Lower lobe of right lung (tissue), 2 donors: ENCODE results near the gene USP26. TPM values are rescaled to one million over a fixed set of nuclear protein-coding genes. Genes with fewer than 3 reads are reported as not detected.

Experiments used
- ATAC-seq, 2 donors: fragments of 200-7000 bp; cut with Tn5 transposase; one replicate each; pipeline ENCODE4 v1.9.1; 2020 to 2022; ENCODE audit warnings: mild to moderate bottlenecking in 2 of 2, moderate library complexity in 2 of 2
- DNase-seq: peaks from one replicate; pipeline ENCODE4 v3.0.0-alpha.2; 2020
- H3K27ac ChIP-seq: fragments of 200-600 bp; one replicate; pipeline ENCODE4 v1.8.0; 2022
- H3K27me3 ChIP-seq: fragments of 200-600 bp; one replicate; pipeline ENCODE4 v1.8.0; 2022; ENCODE audit warnings: low read depth
- H3K36me3 ChIP-seq: fragments of 200-600 bp; one replicate; pipeline ENCODE4 v1.8.0; 2022; ENCODE audit warnings: mild to moderate bottlenecking
- H3K4me1 ChIP-seq: fragments of 200-600 bp; one replicate; pipeline ENCODE4 v1.8.0; 2022
- H3K4me3 ChIP-seq: fragments of 200-600 bp; one replicate; pipeline ENCODE4 v1.8.0; 2022; ENCODE audit warnings: mild to moderate bottlenecking
- H3K9me3 ChIP-seq: fragments of 200-600 bp; one replicate; pipeline ENCODE4 v1.8.0; 2022
- intact Hi-C: fragments of 100-400 bp; cut with DNase I; formaldehyde crosslinking; loops from one replicate; pipeline ENCODE4 v1.11.0; 2022
- long read RNA-seq: library from polyadenylated mRNA; unstranded; transcript quantifications from one replicate; pipeline ENCODE4 v2.0.0, GENCODE V29; 2021
- total RNA-seq: library from RNA; stranded (reverse); fragmentation: NEBNext Ultra II Directional; extraction: Animal tissue kit (Norgen Biotek cat#: 25700); gene quantifications from one replicate; pipeline ENCODE4 v1.2.1, GENCODE V29; 2021
- TF ChIP-seq, protein P1 (sequence below): fragments of 200-600 bp; IDR thresholded peaks from one replicate; pipeline ENCODE4 v1.8.0; 2022; ENCODE audit warnings: antibody characterized with exemption, mild to moderate bottlenecking
- donor health status: DM: no; HTN: yes; CAD: no; lungs with severe emphysema.

USP26 gene
- not detected for total RNA-seq
- long read RNA-seq: 0 reads

DNA sequence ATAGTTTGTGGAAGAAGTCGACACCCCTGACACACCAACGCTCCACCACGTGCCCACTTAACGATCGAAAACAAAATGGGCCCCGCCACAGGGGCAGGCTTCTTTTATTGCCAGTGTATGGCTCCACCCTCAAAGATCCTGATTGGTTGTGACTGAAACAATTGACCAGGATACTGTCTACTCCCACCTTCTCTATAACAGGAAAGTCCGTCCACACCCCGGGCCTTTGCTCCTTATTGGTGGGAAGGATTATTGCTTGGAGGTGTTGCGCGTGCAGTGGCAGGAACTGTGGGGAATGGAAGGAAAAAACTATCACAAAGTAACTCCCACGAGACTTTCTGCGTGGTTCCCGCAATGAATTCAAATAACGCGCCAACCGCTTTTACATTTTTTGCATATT is at the start of gene USP26:
TSS of gene USP26 (minus strand) at position 79 of the 400 bp plus-strand sequence. CDS start 68,889 bp downstream, outside the sequence.
- Histone ChIP-seq H3K9me3 (no peaks in the 10 kb centered on the region), H3K27me3 (no peaks in the 10 kb centered on the region), H3K27ac (no peak within 1 kb of the TSS), H3K4me1 (no peaks in the 10 kb centered on the region), H3K36me3 (no peaks in the 10 kb centered on the region), H3K4me3 (no peak within 1 kb of the TSS)
- no peak for DNase-seq
- intact Hi-C loops: no loop called here
- ATAC-seq: no peak
- TF ChIP-seq, protein P1, sequence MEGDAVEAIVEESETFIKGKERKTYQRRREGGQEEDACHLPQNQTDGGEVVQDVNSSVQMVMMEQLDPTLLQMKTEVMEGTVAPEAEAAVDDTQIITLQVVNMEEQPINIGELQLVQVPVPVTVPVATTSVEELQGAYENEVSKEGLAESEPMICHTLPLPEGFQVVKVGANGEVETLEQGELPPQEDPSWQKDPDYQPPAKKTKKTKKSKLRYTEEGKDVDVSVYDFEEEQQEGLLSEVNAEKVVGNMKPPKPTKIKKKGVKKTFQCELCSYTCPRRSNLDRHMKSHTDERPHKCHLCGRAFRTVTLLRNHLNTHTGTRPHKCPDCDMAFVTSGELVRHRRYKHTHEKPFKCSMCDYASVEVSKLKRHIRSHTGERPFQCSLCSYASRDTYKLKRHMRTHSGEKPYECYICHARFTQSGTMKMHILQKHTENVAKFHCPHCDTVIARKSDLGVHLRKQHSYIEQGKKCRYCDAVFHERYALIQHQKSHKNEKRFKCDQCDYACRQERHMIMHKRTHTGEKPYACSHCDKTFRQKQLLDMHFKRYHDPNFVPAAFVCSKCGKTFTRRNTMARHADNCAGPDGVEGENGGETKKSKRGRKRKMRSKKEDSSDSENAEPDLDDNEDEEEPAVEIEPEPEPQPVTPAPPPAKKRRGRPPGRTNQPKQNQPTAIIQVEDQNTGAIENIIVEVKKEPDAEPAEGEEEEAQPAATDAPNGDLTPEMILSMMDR: no peak

DNA sequence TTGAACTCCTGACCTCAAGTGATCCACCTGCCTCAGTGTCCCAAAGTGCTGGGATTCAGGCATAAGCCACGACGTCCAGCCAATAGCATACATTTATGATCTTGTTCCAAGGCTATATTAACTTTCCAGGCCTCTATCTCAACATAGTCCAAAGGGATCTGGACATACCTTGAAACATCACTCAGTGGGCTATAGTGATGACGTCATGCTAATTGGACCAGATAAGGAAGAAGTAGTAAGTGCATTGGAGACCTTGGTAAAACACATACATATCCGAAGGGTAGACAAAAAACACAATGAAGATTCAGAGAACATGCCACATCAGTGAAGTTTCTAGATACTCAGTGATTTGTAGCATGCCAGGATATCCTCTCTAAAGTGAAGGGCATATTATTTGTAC is 37.4 kb upstream of the USP26 start:
- intact Hi-C loops: no loop called here
- TF ChIP-seq, protein P1: no peak
- ATAC-seq (no peak), DNase-seq (no peak)
- Histone ChIP-seq H3K36me3 (no peaks in the 10 kb centered on the region), H3K27me3 (no peaks in the 10 kb centered on the region), H3K9me3 (no peaks in the 10 kb centered on the region), H3K4me3 (no peak overlapping the region), H3K4me1 (no peaks in the 10 kb centered on the region), H3K27ac (no peak overlapping the region)

GRCh38 chrX:133120406-133120805 is 23.5 kb upstream of the USP26 start:
- Histone ChIP-seq H3K27ac (no peak overlapping the region), H3K27me3 (no peaks in the 10 kb centered on the region), H3K9me3 (no peaks in the 10 kb centered on the region), H3K36me3 (no peaks in the 10 kb centered on the region), H3K4me1 (no peaks in the 10 kb centered on the region), H3K4me3 (no peak overlapping the region)
- TF ChIP-seq, protein P1: no peak
- intact Hi-C loops: no loop called here
- no peak for ATAC-seq
- no peak for DNase-seq

DNA sequence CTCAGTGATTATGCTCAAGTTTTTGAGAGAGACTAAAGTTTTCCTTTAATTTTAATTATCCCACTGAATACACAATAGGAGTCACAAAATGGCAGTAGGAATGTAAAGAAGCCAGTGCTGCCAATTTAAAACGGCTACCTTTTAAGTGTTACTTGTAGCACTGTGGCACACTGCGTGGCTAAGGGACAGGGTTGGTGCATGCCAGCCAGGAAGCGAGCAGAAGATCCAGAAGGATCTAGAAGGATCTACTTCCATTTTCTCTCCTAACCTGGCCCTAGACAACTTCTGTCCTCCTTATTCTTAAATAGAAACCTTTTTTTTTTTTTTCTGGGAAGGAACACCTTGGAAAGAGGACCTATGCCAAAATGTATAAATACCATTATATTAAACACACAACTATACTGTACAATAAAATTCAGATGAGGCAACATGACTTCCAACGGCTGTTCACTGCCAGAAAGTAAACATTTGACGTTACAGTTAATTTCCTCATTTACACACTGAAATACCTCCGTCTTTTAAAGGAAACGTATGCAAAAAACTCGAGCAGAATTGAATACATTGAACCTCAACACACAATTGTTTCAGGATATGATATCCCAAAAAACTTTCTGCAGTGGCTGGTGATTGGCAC is 2.7 kb downstream of the USP26 start:
- intact Hi-C loops: no loop called here
- no peak for ATAC-seq

GRCh38 chrX:133090236-133090809 is 6.6 kb downstream of the USP26 start:
- no peaks in the 10 kb centered on the region for H3K36me3 ChIP-seq
- DNase-seq: no peak

More for the DNA sequence above, 2.7 kb downstream of the USP26 start:
- DNase-seq: no peak
- TF ChIP-seq, protein P1: no peak
- no peaks in the 10 kb centered on the region for H3K4me1 ChIP-seq
- no peaks in the 10 kb centered on the region for H3K27me3 ChIP-seq
- H3K4me3 ChIP-seq: no peak overlapping the region
- H3K9me3 ChIP-seq: no peaks in the 10 kb centered on the region
- no peak overlapping the region for H3K27ac ChIP-seq
- no peaks in the 10 kb centered on the region for H3K36me3 ChIP-seq

More at GRCh38 chrX:133090236-133090809, 6.6 kb downstream of the USP26 start:
- no peak overlapping the region for H3K27ac ChIP-seq
- TF ChIP-seq, protein P1: no peak
- no peak overlapping the region for H3K4me3 ChIP-seq
- no peaks in the 10 kb centered on the region for H3K27me3 ChIP-seq
- no peaks in the 10 kb centered on the region for H3K9me3 ChIP-seq
- intact Hi-C loops: no loop called here
- H3K4me1 ChIP-seq: no peaks in the 10 kb centered on the region
- ATAC-seq: no peak
